CD4-positive, alpha-beta T cell treated with Interferon gamma for 1 hour (primary cell): Measurements from ENCODE around the gene NCAPD3.
"Not testable (repeated sequence)": the region's sequence is repeated elsewhere in the genome, so short reads cannot be mapped to it uniquely, and the experiment has no call there.

Experiments
- DNase-seq: peaks from one replicate; pipeline ENCODE4 v3.0.0-alpha.2; 2020

NCAPD3 gene

DNA sequence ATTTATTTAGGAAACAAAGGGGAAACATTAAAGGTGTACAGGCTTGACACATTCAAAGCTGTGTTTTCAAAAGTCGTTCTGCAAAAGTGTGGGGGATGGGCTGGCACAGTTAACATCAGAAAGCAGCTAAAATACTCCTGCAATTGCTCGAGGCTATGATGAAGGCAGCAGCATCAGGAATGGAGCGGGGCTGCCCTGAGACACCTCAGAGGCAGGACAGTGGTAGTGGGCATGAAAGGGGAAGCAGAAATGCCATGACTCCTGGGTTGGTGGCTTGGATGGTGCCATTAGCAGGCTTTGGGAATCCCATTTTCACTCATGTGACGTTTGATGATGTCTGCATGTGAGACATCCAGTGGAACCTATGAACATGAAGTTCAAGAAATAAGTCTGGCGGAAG, 646 bp downstream of the NCAPD3 start:
- no peak for DNase-seq

DNA sequence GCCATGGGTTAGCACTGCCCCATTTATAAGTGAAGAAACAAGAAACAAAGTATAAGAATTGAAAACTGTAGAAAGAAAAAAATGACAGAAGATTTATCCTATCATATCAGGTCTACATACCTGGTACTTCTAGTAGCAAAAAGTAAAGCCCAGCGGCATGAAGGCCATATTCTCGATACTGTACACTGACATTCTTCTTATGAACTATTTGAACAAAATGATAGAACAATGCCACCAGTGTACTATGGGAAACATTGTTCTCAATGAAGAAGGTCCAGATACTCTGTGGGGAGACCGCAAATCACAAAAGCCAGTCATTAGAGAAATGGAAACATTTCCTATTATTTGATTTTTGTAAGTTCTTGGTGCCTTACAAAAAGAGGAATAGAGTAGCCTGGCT, 7.0 kb downstream of the NCAPD3 start:
- DNase-seq = no peak

DNA sequence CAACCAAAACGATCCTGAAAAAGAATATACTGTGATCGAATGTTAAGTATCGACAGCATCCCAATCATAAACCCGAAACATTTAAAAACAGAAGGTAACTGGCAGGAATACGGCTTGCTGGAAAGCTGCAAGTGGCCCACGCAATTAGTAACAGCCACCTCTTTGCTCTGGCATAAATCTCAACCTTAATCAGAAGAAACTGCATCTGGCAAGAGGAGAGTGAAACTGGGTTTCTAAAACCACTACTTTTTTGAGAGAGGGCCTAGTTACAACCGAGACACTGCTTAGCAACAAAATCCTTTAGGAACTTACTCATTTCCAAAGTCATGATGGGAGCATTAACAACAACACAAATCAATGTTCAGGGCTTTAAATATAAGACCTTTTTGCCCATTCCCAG, 7.9 kb downstream of the NCAPD3 start:
- DNase-seq = no peak

DNA sequence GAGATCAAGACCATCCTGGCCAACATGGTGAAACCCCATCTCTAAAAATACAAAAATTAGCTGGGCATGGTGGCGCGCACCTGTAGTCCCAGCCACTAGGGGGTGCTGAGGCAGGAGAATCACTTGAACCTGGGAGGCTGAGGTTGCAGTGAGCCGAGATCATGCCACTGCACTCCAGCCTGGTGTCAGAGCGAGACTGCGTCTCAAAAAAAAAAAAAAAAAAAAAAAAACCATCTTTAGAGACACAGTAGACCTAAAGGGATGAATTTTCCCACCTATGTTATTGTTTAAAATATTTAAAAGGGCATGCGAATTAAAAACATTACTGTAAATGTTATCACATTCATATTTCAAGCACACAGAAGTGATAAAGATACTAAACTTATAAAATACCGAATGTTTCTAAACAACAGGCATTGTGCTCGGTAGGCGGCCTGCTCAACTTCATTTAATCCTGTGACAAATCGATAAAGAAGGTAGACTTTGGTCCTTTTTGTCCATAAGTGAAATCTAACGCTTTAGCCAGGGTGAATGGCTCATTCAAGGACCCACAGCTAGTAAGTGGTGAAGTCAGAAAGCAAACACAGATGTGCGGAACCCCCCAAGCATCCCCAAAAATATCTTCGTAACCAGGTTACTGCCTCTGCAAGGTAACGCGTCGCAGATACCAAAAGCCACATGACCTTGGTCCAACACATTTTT, 16.1 kb downstream of the NCAPD3 start:
- peak; percentile 50 for DNase-seq

DNA sequence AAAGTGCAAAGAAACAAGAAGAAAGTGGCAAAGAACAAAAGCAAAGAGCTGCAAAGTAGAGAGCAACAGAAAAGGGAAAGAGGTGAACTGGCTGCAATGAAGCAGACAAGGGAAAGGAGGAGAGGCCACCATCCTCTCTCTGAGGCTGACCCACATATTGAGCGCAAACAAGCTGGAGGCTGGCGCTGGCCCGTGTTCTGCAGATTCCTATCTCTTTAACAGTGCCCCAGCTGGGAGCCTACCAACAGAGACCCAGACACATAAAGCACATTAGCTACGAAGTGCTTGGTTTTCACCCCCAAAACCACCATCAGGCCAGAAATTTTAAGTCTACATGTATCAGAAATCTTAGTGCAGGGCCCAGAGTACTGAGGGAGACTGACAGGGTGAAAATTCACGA, 17.6 kb downstream of the NCAPD3 start:
- no peak for DNase-seq

DNA sequence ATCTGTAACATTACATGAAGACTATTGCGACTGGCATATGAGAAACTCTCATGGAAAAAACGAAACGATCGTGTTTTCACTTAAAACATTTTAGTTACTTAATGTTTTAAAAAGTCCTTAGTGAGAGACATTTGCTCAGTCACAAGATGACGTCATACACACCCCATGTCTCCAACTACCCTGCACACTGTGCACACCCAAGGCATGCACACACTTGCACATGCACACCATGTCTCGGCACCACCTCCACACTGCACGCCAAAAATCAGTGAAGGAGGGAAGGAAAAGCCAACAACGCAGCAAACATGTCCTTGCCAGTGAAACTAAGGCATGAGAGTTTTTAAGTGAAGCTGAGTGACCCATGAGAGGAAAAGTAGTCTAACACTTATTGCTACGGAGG, 18.0 kb downstream of the NCAPD3 start:
- no peak for DNase-seq

DNA sequence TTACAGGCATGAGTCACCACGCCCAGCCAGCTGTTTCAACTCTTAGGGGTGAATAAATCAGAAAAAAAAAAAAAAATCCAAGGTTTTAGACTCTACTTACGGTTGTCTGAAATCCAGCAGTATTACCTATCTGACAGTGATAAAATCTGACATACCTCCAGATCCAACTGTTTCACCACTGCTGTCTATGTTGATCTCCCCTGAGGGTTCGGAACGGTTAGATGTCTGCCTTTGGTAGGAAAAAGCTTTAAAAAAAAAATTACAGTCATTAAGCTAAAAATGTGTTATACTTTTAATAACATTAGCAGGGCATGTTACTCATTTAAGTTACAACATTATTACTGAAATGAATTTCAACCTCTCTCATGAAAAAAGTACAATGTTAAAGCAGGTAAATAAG, 21.1 kb downstream of the NCAPD3 start:
- DNase-seq = no peak

DNA sequence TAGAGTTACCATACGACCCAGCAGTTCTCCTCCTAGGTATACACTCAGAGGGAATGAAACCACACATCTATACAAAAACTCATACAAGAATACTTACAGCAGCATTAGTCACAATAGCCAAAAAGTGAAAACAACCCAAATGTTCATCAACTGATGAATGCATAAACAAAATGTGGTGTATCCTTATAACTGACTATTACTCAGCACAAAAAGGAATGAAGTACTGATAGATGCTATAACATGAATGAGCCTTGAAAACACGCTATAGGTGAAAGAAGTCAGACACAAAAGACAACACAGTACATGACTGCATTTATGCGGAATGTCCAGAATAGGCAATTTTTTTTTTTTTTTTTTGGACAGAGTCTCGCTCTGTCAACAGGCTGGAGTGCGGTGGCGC, 23.1 kb downstream of the NCAPD3 start:
- no peak for DNase-seq

DNA sequence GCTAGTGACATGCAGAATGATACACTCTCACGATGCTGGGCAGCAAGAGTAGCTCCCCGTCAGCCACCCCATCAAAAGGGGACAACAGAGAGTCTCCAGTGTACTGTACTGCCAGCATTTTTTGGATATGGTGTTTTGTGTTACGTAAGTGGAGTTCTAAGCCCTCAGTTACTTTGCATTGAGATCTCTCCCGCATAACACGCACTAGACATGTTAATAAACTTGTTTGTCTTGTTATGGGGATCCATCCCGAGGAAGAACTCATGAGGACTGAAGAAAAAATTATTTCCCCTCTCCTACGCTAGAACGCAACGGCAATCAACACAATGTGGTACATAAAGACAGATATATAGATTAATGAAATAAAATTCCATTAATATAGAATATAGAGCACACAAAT, 24.2 kb downstream of the NCAPD3 start:
- DNase-seq = no peak

DNA sequence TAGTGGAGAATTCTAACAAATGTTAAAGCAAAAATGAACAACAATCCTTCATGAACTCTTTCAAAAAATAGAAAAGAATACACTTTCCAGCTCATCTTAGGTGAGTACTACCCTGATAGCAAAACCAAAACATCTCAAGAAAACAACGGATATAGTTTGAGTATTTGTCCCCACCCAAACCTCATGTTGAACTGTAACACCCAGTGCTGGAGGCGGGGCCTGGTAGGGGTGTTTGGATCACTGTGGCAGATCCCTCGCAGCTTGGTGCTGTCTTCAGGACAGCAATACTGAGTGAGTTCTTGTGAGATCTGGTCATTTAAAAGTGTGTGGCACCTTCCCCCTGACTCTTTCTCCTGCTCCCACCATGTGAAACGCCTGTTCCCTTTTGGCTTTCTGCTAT, 27.0 kb downstream of the NCAPD3 start:
- DNase-seq = no peak

DNA sequence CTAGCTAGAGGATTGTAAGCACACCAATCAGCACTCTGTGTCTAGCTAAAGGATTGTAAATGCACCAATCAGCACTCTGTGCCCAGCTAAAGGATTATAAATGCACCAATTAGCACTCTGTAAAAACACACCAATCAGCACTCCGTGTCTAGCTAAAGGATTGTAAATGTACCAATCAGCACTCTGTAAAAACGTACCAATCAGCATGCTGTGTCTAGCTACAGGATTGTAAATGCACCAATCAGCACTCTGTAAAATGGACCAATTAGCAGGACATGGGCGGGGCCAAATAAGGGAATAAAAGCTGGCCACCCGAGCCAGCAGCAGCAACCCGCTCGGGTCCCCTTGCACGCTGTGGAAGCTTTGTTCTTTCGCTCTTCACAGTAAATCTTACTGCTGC, 35.7 kb downstream of the NCAPD3 start:
- not testable (repeated sequence) for DNase-seq

DNA sequence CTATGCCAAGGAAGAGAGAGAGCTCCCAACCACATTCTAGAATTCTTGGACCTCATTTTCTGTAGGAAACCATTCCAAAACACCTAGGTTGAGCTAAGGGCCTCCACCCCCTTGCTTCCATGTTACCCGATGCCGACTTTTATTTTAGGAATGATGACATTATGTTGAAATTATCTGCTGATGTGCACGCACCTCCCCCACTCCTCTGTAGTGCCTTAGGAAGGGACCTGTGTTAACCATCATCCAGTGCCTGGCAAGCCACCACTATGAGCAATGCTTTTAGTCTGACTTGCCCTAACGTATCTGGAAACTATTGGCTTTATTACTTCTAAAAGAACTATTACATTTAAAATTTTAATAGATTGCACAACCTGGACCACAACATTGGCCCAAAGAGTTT, 42.1 kb downstream of the NCAPD3 start:
- DNase-seq = no peak

DNA sequence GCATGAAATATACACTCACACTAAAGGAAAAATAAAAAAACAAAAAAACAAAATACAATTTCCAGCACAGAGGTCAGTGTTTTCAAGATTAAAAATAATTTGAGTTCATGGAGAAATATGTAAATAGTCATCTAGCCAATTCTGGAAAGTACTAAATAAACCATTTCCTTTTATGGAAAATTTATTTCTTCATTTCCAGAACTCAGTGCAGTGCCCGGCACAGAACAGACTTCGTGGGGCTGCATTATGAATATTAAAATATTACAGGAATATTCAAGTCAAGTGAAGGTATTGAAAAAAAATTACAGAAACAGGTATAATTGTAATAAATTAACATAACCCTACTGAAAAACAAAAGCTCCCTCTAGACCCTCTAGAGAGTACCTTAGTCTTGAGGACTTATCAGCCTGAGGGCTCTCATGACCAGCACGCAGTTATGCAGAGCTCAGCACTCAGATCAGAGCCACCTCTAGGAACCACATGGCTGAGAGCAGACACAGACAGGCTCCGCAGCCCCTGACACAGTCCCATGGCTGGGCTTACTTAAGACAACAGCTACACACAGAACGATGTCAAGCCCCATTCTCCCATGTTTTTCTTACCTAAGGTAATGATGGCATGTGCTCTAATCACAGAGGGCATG, 45.6 kb downstream of the NCAPD3 start:
- DNase-seq = no peak

DNA sequence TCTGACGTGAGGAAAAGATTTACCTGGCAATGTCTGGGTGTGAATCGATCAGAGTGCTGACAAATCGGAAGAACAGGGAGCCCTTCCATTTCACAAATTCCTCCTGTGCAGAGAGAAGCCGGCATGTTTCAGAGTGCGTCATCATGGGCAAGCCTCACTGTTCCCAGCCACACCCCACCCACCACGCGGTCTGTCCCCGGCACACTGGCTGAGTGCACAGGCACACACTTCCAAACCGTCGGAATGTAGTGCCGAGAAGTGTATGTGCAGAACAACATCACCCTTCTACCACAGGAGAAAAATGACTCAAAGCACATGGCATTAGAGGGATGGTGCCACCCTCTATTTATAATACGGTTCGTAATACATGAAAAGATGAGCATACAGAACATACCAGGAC, 47.5 kb downstream of the NCAPD3 start:
- DNase-seq = no peak

DNA sequence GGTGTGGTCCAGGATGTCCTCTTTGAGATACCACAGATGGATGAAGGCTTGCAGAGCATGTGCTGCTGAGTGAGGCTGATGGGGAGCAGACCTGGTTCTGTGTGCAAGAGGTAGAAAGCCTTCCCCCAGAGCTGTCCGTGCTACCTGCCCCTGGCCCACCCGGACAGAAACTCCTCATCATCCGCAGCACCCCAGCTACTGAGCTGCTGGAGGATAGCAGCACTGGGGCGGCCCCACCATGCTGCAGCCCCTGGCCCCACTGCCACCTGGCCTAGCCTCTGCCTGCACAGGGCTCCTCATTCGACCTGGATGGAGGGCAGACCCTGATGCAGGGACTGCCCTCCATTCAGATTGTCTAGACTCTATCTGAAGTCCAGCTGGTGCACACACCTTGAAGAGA, 50.5 kb downstream of the NCAPD3 start:
- DNase-seq = no peak

DNA sequence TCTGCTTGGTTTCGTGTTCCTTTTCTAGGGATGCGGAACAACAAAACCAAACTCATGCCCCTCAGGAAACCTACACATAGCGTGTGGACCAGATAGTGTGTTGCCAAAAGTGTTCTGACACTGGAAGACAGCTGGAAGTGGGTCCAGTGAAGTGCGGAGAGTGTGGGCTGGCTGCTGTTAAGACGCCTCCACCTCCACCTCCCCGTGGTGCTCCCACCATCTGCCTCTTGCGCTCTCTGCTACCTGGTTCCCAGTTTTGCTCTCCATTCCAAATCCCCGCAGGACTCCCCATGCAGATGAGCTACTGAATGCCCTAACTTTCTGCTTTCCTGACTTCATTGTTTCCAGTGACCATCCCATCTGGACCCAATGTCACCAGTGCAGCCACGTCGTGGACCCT, 51.8 kb downstream of the NCAPD3 start:
- DNase-seq = no peak

DNA sequence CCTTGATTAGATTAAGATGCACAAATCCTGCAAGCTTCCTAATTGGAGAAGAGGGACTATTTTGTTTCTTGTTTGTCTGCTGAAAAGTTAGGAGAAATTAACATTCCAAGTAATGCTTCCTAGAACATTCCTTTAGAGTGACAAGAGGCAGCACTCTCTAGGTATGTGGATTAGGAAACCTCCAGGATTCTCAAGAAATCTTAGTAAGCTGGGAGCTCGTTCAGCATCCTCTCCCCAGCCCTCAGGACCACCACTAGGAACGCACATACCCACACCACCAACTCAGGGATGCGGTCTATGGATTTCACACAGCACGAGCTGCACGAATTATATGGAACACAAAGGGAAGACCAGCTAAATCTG, 52.9 kb downstream of the NCAPD3 start:
- DNase-seq = no peak

DNA sequence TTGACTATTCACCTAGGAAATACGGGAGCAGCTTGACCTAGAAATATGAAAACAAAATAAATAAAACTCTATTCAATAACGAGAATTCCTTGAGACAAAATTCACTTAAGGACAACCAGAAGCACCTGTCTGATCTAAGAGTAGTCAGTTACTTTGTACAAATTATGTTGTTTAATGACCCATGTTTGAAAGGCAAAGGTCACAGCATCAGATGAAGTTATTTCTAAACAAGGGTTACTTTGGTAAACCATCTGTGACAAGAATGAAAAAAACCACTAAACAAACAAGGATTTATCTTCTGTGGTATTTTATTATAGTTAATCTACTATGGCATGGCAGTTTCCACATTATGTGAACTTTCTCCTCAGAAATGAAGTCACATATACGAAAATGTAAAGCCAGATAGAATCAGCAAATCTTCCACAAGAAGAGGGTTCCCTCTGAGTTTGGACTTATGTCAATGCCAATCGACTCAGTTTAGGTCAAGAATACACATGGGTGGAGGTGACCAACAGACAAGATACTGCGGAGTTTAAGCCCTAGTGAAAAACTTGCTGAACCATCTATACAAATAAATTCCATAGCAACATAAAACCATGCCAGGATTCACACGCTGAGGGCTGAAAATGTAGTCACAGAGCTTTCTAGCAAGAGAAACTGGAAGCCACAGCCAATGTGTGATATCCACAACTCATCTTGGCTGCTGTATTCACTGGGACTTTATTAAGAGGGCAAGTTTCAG, 53.4 kb downstream of the NCAPD3 start:
- DNase-seq = no peak

DNA sequence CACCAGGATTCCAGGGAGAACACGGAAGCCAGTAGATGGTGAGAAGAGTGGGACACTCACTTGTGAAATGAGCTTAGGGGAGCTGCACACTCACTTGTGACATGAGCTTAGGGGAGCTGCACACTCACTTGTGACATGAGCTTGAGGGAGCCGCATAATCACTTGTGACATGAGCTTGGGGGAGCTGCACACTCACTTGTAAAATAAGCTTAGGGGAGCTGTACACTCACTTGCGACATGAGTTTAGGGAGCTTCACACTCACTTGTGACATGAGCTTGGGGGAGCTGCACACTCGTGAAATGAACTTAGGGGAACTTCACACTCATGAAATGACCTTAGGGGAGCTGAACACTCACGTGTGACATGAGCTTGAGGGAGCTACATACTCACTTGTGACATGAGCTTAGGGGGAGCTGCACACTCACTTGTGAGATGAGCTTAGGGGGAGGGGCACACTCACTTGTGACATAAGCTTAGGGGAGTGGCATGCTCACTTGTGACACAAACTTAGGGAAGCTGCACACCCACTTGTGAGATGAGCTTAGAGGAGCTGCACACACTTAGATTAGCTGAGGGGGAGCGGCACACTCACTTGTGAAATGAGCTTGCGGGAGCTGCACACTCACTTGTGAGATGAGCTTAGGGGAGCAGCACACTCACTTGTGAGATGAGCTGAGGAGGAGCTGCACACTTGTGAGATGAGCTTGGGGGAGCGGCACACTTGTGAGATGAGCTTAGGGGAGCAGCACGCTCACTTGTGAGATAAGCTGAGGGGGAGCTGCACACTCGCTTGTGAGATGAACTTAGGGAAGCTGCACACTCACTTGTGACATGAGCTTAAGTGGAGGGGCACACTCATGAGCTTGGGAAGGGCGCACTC, 59.0 kb downstream of the NCAPD3 start:
- no peak for DNase-seq

DNA sequence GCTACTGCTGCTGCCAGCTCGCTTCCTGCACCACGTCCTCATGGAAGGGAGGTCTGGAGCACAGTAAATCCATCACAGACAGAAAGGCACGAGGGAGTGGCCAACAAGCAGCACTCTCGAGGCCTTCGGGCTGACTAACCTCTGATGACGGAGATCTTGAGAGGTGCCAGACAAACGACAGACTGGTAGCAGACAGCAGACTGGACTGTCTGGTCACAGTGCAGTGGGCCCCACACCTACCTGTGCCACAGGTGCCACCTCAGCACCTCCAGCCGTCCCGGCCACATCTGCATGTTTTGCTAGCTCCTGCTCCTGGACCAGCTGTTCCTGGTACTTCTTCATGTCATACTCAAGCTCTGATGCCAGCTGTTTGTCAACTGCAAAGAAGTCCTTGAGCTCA, 64.1 kb downstream of the NCAPD3 start:
- no peak for DNase-seq

DNA sequence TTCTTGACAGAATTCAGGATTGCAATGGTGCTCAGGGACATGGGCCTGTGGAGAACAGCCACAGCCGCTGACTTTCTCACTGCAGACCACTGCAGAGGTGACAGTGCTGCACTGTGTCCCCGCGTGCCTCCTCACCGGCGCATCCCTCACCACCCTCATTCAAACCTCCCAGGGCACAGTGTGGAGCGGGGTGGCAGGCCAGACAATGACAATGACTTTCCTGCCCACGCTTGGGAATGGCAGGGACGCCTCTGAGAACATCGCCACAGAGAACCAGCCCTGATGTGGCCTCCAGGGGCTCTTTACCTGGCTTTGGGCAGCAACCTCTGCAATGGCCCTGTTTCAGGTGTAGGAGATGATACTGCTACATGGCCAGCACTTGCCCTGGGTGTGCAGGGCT, 65.7 kb downstream of the NCAPD3 start:
- no peak for DNase-seq

DNA sequence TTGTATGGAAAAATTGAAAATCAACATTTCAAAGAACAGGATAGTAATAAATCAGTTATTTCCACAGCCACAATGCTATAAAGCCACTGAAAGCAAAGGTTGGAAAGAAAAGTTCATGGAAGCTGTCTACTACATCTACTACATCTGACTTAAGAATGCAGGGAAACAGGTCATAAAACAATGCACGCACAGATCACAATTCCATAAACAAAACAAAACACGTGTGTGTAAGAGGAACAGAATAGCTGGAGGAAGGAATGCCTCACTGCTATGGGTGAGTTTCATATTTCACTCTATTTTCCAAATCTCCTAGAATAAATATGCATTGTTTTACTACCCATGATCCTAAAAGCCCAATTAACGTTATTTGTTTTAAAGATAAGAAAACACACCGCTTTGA, 66.3 kb downstream of the NCAPD3 start:
- DNase-seq = no peak
